GM13977 (cell line): Measurements from ENCODE around the gene ZNF397.
"Not testable (repeated sequence)": the region's sequence is repeated elsewhere in the genome, so short reads cannot be mapped to it uniquely, and the experiment has no call there.

Source experiments
- DNase-seq: peaks from one replicate; pipeline ENCODE4 v3.0.0; 2012; ENCODE audit warnings: low spot score
- in situ Hi-C: fragments of 300-500 bp; cut with MboI; formaldehyde crosslinking; loops from one replicate; pipeline ENCODE4 v1.12.0; 2022; ENCODE audit warnings: low sequenced_read_pairs, low pct_unique_long_range_greater_than_20kb, mixed read lengths, inconsistent platforms; ENCODE audit not compliant: unreplicated experiment
- TF ChIP-seq, protein P1 (sequence below): IDR thresholded peaks from 2 replicates; pipeline ENCODE4 v1.5.1; 2012; ENCODE audit warnings: mild to moderate bottlenecking, control low read depth; ENCODE audit not compliant: insufficient read depth; ENCODE audit errors: extremely low read depth, missing control alignments

ZNF397 gene

DNA sequence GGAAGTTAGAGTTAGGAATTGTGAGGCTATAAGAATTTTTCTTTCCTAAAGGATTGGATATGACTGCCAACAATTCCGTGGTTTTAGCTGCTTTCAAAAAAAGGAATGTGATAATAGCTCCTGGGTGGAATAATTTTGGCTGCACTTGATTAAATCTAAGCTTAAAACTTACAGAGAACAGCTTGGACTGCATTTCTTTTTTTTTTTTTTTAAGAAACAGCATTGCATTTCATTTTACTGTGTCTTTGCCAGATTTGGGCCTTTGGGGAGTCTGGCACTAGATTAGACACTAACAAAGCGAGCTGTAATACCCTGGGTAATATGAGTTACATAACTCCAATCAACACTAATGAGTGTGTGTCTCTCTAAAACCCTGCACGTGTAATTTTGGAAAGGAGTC, 37.8 kb upstream of the ZNF397 start:
- in situ Hi-C loops: no loop called here
- no peak for DNase-seq
- TF ChIP-seq, protein P1, sequence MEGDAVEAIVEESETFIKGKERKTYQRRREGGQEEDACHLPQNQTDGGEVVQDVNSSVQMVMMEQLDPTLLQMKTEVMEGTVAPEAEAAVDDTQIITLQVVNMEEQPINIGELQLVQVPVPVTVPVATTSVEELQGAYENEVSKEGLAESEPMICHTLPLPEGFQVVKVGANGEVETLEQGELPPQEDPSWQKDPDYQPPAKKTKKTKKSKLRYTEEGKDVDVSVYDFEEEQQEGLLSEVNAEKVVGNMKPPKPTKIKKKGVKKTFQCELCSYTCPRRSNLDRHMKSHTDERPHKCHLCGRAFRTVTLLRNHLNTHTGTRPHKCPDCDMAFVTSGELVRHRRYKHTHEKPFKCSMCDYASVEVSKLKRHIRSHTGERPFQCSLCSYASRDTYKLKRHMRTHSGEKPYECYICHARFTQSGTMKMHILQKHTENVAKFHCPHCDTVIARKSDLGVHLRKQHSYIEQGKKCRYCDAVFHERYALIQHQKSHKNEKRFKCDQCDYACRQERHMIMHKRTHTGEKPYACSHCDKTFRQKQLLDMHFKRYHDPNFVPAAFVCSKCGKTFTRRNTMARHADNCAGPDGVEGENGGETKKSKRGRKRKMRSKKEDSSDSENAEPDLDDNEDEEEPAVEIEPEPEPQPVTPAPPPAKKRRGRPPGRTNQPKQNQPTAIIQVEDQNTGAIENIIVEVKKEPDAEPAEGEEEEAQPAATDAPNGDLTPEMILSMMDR: no peak

DNA sequence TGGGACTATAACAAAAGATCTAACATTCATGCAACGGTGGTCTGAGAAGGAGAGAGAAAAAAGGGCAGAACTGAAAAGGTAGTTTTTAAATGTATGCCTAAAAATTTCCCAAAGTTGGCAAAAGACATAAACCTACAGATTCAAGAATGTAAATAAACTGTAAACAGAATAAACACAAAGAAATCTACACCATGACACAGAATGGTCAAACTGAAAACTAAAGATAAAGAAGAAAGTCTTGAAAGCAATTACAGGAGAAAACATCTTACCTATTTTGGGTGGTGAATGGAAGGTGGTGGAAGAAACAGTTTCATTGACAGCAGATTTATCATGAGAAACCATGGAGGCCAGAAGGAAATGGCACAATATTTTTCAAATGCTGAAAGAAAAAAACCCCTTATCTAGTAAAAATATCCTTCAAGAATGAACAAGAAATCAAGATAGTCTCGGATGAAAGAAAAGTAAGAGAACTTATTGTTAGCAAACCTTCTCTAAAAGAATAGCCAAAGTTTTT, 35.6 kb upstream of the ZNF397 start:
- TF ChIP-seq, protein P1: no peak
- DNase-seq: no peak
- in situ Hi-C loops: no loop called here

GRCh38 chr18:35205746-35206458, 34.9 kb upstream of the ZNF397 start:
- DNase-seq, in situ Hi-C loops: not testable (repeated sequence)

- in situ Hi-C loops: no loop called here
- no peak for DNase-seq
- TF ChIP-seq, protein P1: no peak
Measured at GRCh38 chr18:35215026-35215425, 25.8 kb upstream of the ZNF397 start.

DNA sequence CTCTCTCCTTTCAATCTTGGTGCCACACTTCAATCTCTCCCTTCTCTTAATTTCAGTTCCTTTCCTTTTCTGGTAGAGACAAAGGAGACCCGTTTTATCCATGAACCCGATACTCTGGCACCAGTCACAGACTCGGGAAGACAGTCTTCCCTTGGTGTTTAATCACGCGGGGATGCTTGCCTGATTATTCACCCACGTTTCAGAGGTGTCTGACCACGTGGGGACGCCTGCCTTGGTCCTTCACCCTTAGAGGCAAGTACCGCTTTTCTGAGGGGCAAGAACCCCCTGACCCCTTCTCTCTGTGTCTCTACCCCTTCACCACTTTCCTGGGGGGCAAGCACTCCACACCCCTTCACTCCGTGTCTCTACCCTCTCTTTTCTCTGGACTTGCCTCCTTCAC, 24.2 kb upstream of the ZNF397 start:
- in situ Hi-C loops, DNase-seq: not testable (repeated sequence)

- DNase-seq, in situ Hi-C loops: not testable (repeated sequence)
Measured at GRCh38 chr18:35219331-35219730, 21.5 kb upstream of the ZNF397 start.

GRCh38 chr18:35220424-35220823, 20.4 kb upstream of the ZNF397 start:
- TF ChIP-seq, protein P1: no peak
- no peak for DNase-seq
- in situ Hi-C loops: loop anchor here (10.0 kb wide), 1 partner anchor 154 kb away; the partner anchor contains the start of gene ZNF396

DNA sequence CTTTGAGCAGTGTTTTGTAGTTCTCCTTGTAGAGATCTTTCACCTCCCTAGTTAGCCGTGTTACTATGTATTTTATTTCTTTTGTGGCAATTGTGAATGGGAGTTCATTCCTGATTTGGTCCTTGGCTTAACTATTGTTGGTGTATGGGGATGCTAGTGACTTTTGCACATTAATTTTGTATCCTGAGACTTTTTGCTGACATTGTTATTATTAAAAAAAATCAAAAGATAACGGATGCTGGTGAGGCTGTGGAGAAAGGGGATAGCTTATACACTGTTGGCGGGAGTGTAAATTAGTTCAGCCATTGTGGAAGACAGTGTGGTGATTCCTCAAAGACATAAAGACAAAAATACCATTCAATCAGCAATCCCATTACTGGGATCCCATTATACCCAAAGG, 17.0 kb upstream of the ZNF397 start:
- in situ Hi-C loops: loop anchor here (10.0 kb wide), 1 partner anchor 151 kb away; the partner anchor contains the start of gene ZNF396
- TF ChIP-seq, protein P1: no peak
- no peak for DNase-seq
